GM19238 (cell line): ENCODE results near the gene C2orf76.

Source experiments
- DNase-seq: peaks from one replicate; pipeline ENCODE4 v3.0.0; 2011; ENCODE audit warnings: low spot score; ENCODE audit not compliant: insufficient read length

C2orf76 gene

GRCh38 chr2:119338272-119338671 is 28.4 kb downstream of the C2orf76 start:
- DNase-seq = no peak

GRCh38 chr2:119337749-119338148 is 28.9 kb downstream of the C2orf76 start:
- DNase-seq = no peak

GRCh38 chr2:119333833-119334232 is 32.8 kb downstream of the C2orf76 start:
- no peak for DNase-seq

- DNase-seq = no peak
Measured at GRCh38 chr2:119333360-119333759, 33.3 kb downstream of the C2orf76 start.

GRCh38 chr2:119332953-119333352 is 33.7 kb downstream of the C2orf76 start:
- no peak for DNase-seq

GRCh38 chr2:119327431-119327830 is 39.2 kb downstream of the C2orf76 start:
- DNase-seq = no peak

- DNase-seq = no peak
Measured at GRCh38 chr2:119326938-119327337, 39.7 kb downstream of the C2orf76 start.

- no peak for DNase-seq
Measured at GRCh38 chr2:119324685-119325270, 41.9 kb downstream of the C2orf76 start.

- no peak for DNase-seq
Measured at GRCh38 chr2:119323459-119323858, 43.2 kb downstream of the C2orf76 start.

GRCh38 chr2:119319593-119319992 is 47.0 kb downstream of the C2orf76 start:
- DNase-seq = no peak

- no peak for DNase-seq
Measured at GRCh38 chr2:119317554-119317953, 49.1 kb downstream of the C2orf76 start.

GRCh38 chr2:119316066-119316465 is 50.6 kb downstream of the C2orf76 start:
- DNase-seq = no peak

- no peak for DNase-seq
Measured at GRCh38 chr2:119315241-119315925, 51.3 kb downstream of the C2orf76 start.

GRCh38 chr2:119311831-119312230 is 54.8 kb downstream of the C2orf76 start:
- DNase-seq = no peak

- no peak for DNase-seq
Measured at GRCh38 chr2:119311371-119311770, 55.3 kb downstream of the C2orf76 start.

- no peak for DNase-seq
Measured at GRCh38 chr2:119308793-119309330, 57.8 kb downstream of the C2orf76 start.

- no peak for DNase-seq
Measured at GRCh38 chr2:119307419-119308140, 59.1 kb downstream of the C2orf76 start.

- DNase-seq = no peak
Measured at GRCh38 chr2:119306196-119306590, 60.4 kb downstream of the C2orf76 start.

- DNase-seq = no peak
Measured at GRCh38 chr2:119305497-119306195, 61.0 kb downstream of the C2orf76 start.

- no peak for DNase-seq
Measured at GRCh38 chr2:119304847-119305246, 61.8 kb downstream of the C2orf76 start.

- DNase-seq = no peak
Measured at GRCh38 chr2:119301413-119301812, 65.2 kb downstream of the C2orf76 start.
